GM12865 (cell line): ENCODE results near the gene CEBPZ.

Experiments used
- DNase-seq: peaks from one replicate; pipeline ENCODE4 v3.0.0; 2010; ENCODE audit warnings: low read depth
- H3K4me3 ChIP-seq: 2 replicates; pipeline ENCODE4 v1.5.1; 2011; ENCODE audit warnings: mild to moderate bottlenecking, low read depth, low read length, control low read depth
- CTCF ChIP-seq: IDR thresholded peaks from 2 replicates; pipeline ENCODE4 v1.5.1; 2011; ENCODE audit warnings: low read length, control low read depth, low read depth, inconsistent platforms; ENCODE audit not compliant: insufficient read depth; ENCODE audit errors: missing control alignments

The CEBPZ gene

DNA sequence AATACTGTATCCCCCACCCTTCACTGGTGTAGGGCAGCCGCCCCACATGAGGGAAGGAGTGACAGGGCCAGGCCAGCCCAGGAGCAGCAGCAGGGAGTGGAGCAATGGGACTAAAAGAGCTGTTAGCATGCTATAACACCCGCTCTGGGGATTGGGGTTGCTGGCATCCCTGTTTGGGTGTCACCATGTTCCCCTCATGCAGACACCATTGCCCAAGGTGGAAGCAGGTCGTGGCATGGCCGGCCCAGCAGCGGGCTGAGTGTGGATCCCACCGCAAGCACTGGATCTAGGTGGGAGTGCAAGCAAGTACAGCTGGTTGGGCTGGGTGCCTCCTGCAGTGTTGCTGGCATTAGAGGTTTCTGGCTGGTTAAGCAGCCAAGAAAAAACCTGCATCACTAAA is 39.6 kb downstream of the CEBPZ start:
- TF ChIP-seq CTCF: no peak
- DNase-seq: no peak
- H3K4me3 ChIP-seq: no peak overlapping the region

DNA sequence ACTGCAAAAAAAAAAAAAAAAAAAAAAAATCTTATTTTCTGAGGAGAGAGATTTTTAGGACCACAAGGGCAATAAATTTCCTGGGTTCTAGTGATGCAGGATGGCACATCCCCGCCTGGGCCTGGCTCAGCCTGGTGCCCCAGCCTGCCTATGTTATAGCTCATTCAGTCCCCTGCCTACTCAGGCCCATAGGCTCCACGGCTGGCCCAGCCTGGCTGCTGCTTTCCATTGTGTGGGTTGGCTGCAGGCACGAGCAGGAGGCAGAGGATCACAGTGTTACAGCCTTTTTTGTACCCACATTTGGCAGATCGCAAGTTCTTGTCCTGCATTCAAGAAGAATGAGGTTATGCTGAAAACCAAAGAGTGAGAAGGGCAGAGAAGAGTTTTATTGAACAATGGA is 40.1 kb downstream of the CEBPZ start:
- no peak for TF ChIP-seq CTCF
- no peak for DNase-seq
- H3K4me3 ChIP-seq: no peak overlapping the region

GRCh38 chr2:37190290-37190689 is 41.1 kb downstream of the CEBPZ start:
- no peak for DNase-seq
- TF ChIP-seq CTCF: no peak
- no peak overlapping the region for H3K4me3 ChIP-seq

GRCh38 chr2:37189452-37190153 is 41.8 kb downstream of the CEBPZ start:
- H3K4me3 ChIP-seq: no peak overlapping the region
- DNase-seq: no peak

DNA sequence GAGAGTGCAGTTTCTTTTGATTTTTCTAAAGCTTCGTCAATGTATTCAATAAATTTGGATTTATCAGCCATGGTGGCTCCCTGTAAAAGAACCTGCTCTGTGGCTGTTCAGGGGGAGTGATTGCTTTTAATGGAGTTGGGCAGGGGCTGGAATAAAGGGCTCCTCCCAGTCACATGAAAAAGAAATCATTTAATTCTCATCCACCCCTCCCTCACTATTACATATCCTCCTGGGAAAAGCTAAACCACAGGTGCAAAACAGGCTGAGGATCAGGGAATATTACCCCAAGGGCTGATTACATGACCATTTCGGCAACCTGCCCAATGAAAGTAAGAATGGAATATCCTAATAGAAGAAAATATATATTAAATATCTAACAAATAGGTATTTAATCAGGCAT is 42.8 kb downstream of the CEBPZ start, which contains the start of gene SULT6B1:
SULT6B1 (minus strand) TSS at position 101 of the 400 bp plus-strand sequence; CDS start at position 71, 30 bp downstream.
- DNase-seq: no peak
- no peak for TF ChIP-seq CTCF
- no peak within 1 kb of the TSS for H3K4me3 ChIP-seq

More at GRCh38 chr2:37189452-37190153, 41.8 kb downstream of the CEBPZ start:
- no peak for TF ChIP-seq CTCF

DNA sequence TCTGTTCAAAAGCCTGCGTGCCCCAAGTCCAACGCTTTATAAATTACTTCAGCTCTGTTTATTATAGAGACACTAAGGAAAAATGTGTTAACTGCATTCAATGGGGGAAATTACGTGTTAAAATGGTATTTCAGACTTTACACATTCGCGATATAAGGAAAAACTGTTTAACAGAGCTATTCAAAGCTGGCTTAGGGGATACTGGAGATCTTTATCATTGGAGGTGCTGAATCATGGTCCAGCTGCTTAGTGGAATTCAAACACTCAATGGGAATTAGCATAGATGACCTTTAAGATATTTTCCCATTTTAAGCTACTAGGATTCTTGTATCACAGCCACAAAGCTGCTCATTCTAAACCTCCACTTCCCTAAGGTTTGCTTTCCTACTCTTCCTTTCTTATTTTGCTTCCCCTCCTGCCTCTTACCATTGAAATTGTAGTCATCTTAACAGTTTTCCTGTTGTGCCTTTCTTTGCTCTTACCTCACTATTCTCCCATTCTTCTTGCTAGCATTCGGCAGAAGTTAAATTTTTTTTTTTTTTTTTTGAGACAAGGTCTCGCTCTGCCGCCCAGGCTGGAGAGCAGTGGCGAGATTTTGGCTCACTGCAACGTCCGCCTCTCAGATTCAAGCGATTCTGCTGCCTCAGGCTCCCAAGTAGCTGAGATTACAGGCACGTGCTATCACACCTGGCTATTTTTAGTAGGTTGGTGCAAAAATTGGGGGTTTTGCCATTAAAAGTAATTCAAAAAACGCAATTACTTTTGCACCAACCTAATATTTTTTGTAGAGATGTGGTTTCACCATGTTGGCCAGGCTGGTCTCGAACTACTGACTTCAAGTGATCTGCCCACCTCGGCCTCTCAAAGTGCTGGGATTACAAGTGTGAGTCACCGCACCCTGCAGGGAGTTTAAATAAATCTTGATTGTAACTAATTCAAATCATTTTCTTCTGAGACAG is 49.4 kb downstream of the CEBPZ start:
- DNase-seq: no peak
- H3K4me3 ChIP-seq: no peak overlapping the region
- no peak for TF ChIP-seq CTCF
